K562 (cell line): ENCODE data around the gene CCDC92. TPM values are rescaled to one million over a fixed set of nuclear protein-coding genes. Genes with fewer than 3 reads are reported as not detected.

Experiments
- ATF4 ChIP-seq: fragments of 450-650 bp; formaldehyde crosslinking; IDR thresholded peaks from 2 replicates; pipeline ENCODE4 v1.4.0; 2022; ENCODE audit warnings: mild to moderate bottlenecking, moderate library complexity
- DMBX1 ChIP-seq: fragments of 250-450 bp; sonication (Bioruptor Pico); IDR thresholded peaks from 2 replicates; pipeline ENCODE4 v1.8.0; 2022; ENCODE audit warnings: inconsistent platforms, mild to moderate bottlenecking, moderate library complexity, borderline replicate concordance
- DPF2 ChIP-seq: fragments of 450-650 bp; IDR thresholded peaks from 2 replicates; pipeline ENCODE4 v1.6.1; 2016
- ETV5 ChIP-seq: sonication (generic); formaldehyde crosslinking; IDR thresholded peaks from 2 replicates; pipeline ENCODE4 v1.4.0; 2020; ENCODE audit warnings: low read depth, mild to moderate bottlenecking, missing genetic modification reagents
- IRF9 ChIP-seq: fragments of 450-650 bp; IDR thresholded peaks from 2 replicates; pipeline ENCODE4 v1.6.1; 2016; ENCODE audit warnings: missing biosample characterization, missing genetic modification characterization
- JUND ChIP-seq, 2 experiments: IDR thresholded peaks; 2 replicates in 1 of 2; 3 replicates in 1 of 2; pipeline ENCODE4 v1.6.1; 2011; ENCODE audit warnings: borderline replicate concordance in 2 of 2, low read depth in 2 of 2, low read length in 2 of 2, improper control_type of control experiment in 1 of 2, missing biosample characterization in 1 of 2, missing genetic modification characterization in 1 of 2, missing genetic modification reagents in 1 of 2
- MAX ChIP-seq: sonication (generic); formaldehyde crosslinking; IDR thresholded peaks from 2 replicates; pipeline ENCODE4 v1.9.0; 2022; ENCODE audit warnings: mild to moderate bottlenecking, missing genetic modification reagents
- MCM3 ChIP-seq: fragments of 450-650 bp; IDR thresholded peaks from 2 replicates; pipeline ENCODE4 v1.6.1; 2016
- MLLT1 ChIP-seq, 2 experiments: fragments of 450-650 bp; IDR thresholded peaks; 2 replicates each; pipeline ENCODE4 v1.6.1; 2016
- MTA1 ChIP-seq: fragments of 450-650 bp; IDR thresholded peaks from 2 replicates; pipeline ENCODE4 v1.6.1; 2017; ENCODE audit warnings: borderline replicate concordance
- MXI1 ChIP-seq: IDR thresholded peaks from 2 replicates; pipeline ENCODE4 v1.6.1; 2011; ENCODE audit warnings: low read depth, mild to moderate bottlenecking, improper control_type of control experiment, low read length
- NR4A1 ChIP-seq, 2 experiments: fragments of 250-450 bp in 1 of 2; fragments of 450-650 bp in 1 of 2; sonication (Bioruptor Pico) in 1 of 2; IDR thresholded peaks; 2 replicates each; pipeline versions ENCODE4 v1.4.0 to v1.6.1; 2016 to 2020; ENCODE audit warnings: mild to moderate bottlenecking in 2 of 2, missing compliant biosample characterization in 1 of 2, missing genetic modification characterization in 1 of 2, moderate library complexity in 1 of 2
- PCBP2 ChIP-seq: fragments of 200-400 bp; formaldehyde crosslinking; IDR thresholded peaks from 2 replicates; pipeline ENCODE4 v1.6.1; 2018; ENCODE audit warnings: low read length, low read depth, mild to moderate bottlenecking, moderate library complexity; ENCODE audit not compliant: poor library complexity, severe bottlenecking
- SNRNP70 ChIP-seq: fragments of 200-400 bp; formaldehyde crosslinking; optimal IDR thresholded peaks from 2 replicates; pipeline ENCODE3; 2017; ENCODE audit warnings: low read depth, low read length
- SREBF1 ChIP-seq: fragments of 150-350 bp; IDR thresholded peaks from 2 replicates; pipeline ENCODE4 v1.6.1; 2014; ENCODE audit warnings: antibody characterized with exemption, low read depth, low read length, borderline replicate concordance
- STAT5A ChIP-seq: IDR thresholded peaks from 2 replicates; pipeline ENCODE4 v1.6.1; 2012; ENCODE audit warnings: low read length, inconsistent platforms, borderline replicate concordance
- TAF7 ChIP-seq: fragments of 450-650 bp; IDR thresholded peaks from 2 replicates; pipeline ENCODE4 v1.6.1; 2016; ENCODE audit warnings: missing genetic modification characterization, missing compliant biosample characterization
- TEAD1 ChIP-seq, 2 experiments: fragments of 450-650 bp in 1 of 2; sonication (generic) in 1 of 2; formaldehyde crosslinking; IDR thresholded peaks; 2 replicates each; pipeline versions ENCODE4 v1.4.0 to v1.8.0; 2020 to 2022; ENCODE audit warnings: mild to moderate bottlenecking in 2 of 2, missing genetic modification reagents in 1 of 2
- TFAP4 ChIP-seq: sonication (generic); formaldehyde crosslinking; IDR thresholded peaks from 2 replicates; pipeline ENCODE4 v1.8.0; 2022; ENCODE audit warnings: missing genetic modification reagents, mild to moderate bottlenecking, moderate library complexity, borderline replicate concordance
- THRB ChIP-seq: fragments of 450-650 bp; formaldehyde crosslinking; conservative IDR thresholded peaks from 2 replicates; pipeline ENCODE4 v1.4.0; 2022; ENCODE audit warnings: mild to moderate bottlenecking, missing genetic modification characterization
- ZNF766 ChIP-seq: fragments of 200-800 bp; sonication (Bioruptor generic); conservative IDR thresholded peaks from 2 replicates; pipeline ENCODE4 v1.6.1; 2016; ENCODE audit warnings: missing genetic modification characterization, missing compliant biosample characterization
- polyA plus RNA-seq, 8 experiments: library from polyadenylated mRNA; depleted of rRNA in 4 of 8; stranded (reverse) in 5 of 8; unstranded in 3 of 8; fragments of >200 nt; fragmentation: Nextera tagmentation in 2 of 8; fragmentation: Illumina TruSeq in 1 of 8; extraction: Ambion mirVana in 2 of 8; extraction: Trizol in 1 of 8; gene quantifications; 2 replicates each; pipeline versions ENCODE4 v1.2.1 to v1.2.3, GENCODE V29; 2011 to 2014; ENCODE audit warnings: inconsistent platforms in 1 of 8, missing spikeins in 1 of 8
- total RNA-seq, 7 experiments: library from RNA; depleted of rRNA in 6 of 7; stranded (reverse); fragments of >200 nt in 6 of 7; fragmentation: Illumina TruSeq in 2 of 7; extraction: Trizol in 2 of 7; gene quantifications; 2 replicates each; pipeline versions ENCODE4 v1.2.1 to v1.2.3, GENCODE V29; 2011 to 2021; ENCODE audit warnings: low replicate concordance in 1 of 7

Gene CCDC92
- total and polyA plus RNA-seq, 9 of the 15 experiments (the other 6 are each of a cell fraction or from before 2014, with no cell fraction given): 0.27 to 5.9 (median 2.1) TPM

GRCh38 chr12:123998344-123998990 is 25.8 kb upstream of the CCDC92 start (continued):
- 0 out of 2 replicates have a peak, but pooled peaks have one; percentile 18 for TF ChIP-seq STAT5A
- no peak; the same call in 1 of the 2 replicates for TF ChIP-seq DMBX1 (CRISPR knock-in tag)
- no peak for TF ChIP-seq MXI1
- TF ChIP-seq ETV5 (CRISPR knock-in tag): no peak
- peak; percentile 24; the same call in 1 of the 2 replicates for TF ChIP-seq ATF4
- TF ChIP-seq PCBP2: no peak
- TF ChIP-seq DPF2: peak; percentile 71
- no peak for TF ChIP-seq TAF7 (tag)
- TF ChIP-seq IRF9: no peak
- TF ChIP-seq MTA1: no peak
- TF ChIP-seq MCM3: no peak
- TF ChIP-seq THRB (CRISPR knock-in tag): peak; percentile 4; the same call in 1 of the 2 replicates
- no peak; the same call in 1 of the 2 replicates for TF ChIP-seq JUND (IDR thresholded peaks at IDR 0.05; ENCODE audit: borderline replicate concordance, low read depth, low read length)
- peak; percentile 37; the same call in 1 of the 3 replicates for TF ChIP-seq JUND (tag; IDR thresholded peaks at IDR 0.05; ENCODE audit: borderline replicate concordance, low read depth, low read length)
- no peak for TF ChIP-seq NR4A1 (CRISPR knock-in tag; IDR thresholded peaks at IDR 0.05)
- TF ChIP-seq NR4A1 (tag; IDR thresholded peaks at IDR 0.05): peak; percentile 43; the same call in 1 of the 2 replicates
- no peak for TF ChIP-seq SNRNP70
- TF ChIP-seq SREBF1: no peak
- TF ChIP-seq MLLT1 (IDR thresholded peaks at IDR 0.05): no peak
- TF ChIP-seq ZNF766: no peak; the same call in 1 of the 2 replicates
- TF ChIP-seq TEAD1 (CRISPR knock-in tag; IDR thresholded peaks at IDR 0.05): peak in 1 of 2 experiments; percentile 31; a peak in 1 of 4 replicates
- TF ChIP-seq TFAP4 (CRISPR knock-in tag): peak; percentile 49; the same call in 1 of the 2 replicates
- TF ChIP-seq MAX: peak; percentile 24; the same call in 1 of the 2 replicates
